HEK293 (cell line): ENCODE data around the gene GRIP1.

Experiments used
- CTCF ChIA-PET: fragments of 350-600 bp; formaldehyde crosslinking; extraction: SDS; loops from one replicate; lab custom pipeline; 2021; ENCODE audit warnings: antibody characterized with exemption; lab: Yijun Ruan, JAX
- POLR2A ChIA-PET: fragments of 300-600 bp; formaldehyde crosslinking; extraction: SDS; loops from one replicate; lab custom pipeline; 2020; ENCODE audit warnings: antibody characterized with exemption, inconsistent platforms; lab: Yijun Ruan, JAX
- H3K27ac ChIP-seq: fragments of 200-500 bp; sonication (Bioruptor generic); 2 replicates; pipeline ENCODE4 v1.5.1; 2014; ENCODE audit warnings: low read depth, low read length, control low read depth, inconsistent platforms; ENCODE audit errors: extremely low read depth
- H3K36me3 ChIP-seq, 2 experiments: fragments of 200-500 bp in 1 of 2; sonication (Bioruptor generic) in 1 of 2; 1 replicate in 1 of 2; 2 replicates in 1 of 2; pipeline ENCODE4 v1.5.1; 2014 to 2017; ENCODE audit warnings: inconsistent platforms in 2 of 2, low read length in 2 of 2; ENCODE audit not compliant: control insufficient read depth in 2 of 2, insufficient read depth in 1 of 2
- H3K4me1 ChIP-seq: fragments of 200-500 bp; sonication (Bioruptor generic); 2 replicates; pipeline ENCODE4 v1.5.1; 2014; ENCODE audit warnings: mild to moderate bottlenecking, low read length, inconsistent platforms; ENCODE audit not compliant: control insufficient read depth, insufficient read depth
- H3K4me3 ChIP-seq: 2 replicates; pipeline ENCODE4 v1.5.1; 2011; ENCODE audit warnings: low read depth, mild to moderate bottlenecking, control low read depth, low read length, moderate library complexity
- H3K9me3 ChIP-seq: fragments of 200-500 bp; sonication (Bioruptor generic); 2 replicates; pipeline ENCODE4 v1.5.1; 2014; ENCODE audit warnings: low read depth, low read length, inconsistent platforms; ENCODE audit not compliant: control insufficient read depth, insufficient read depth
- GFI1B ChIP-seq: fragments of 450-650 bp; formaldehyde crosslinking; IDR thresholded peaks from 2 replicates; pipeline ENCODE4 v1.5.1; 2016; ENCODE audit warnings: missing biosample characterization, missing genetic modification characterization
- IKZF3 ChIP-seq: fragments of 450-650 bp; IDR thresholded peaks from 2 replicates; pipeline ENCODE4 v1.5.0; 2018; ENCODE audit warnings: missing biosample characterization, mild to moderate bottlenecking, missing genetic modification characterization, moderate library complexity
- KLF16 ChIP-seq: fragments of 450-650 bp; formaldehyde crosslinking; IDR thresholded peaks from 2 replicates; pipeline ENCODE4 v1.5.1; 2017; ENCODE audit warnings: missing biosample characterization, missing genetic modification characterization
- MZF1 ChIP-seq: fragments of 450-650 bp; formaldehyde crosslinking; IDR thresholded peaks from 2 replicates; pipeline ENCODE4 v1.5.1; 2017; ENCODE audit warnings: missing biosample characterization, missing genetic modification characterization, borderline replicate concordance
- OVOL3 ChIP-seq: fragments of 450-650 bp; formaldehyde crosslinking; IDR thresholded peaks from 2 replicates; pipeline ENCODE4 v1.5.1; 2016; ENCODE audit warnings: missing biosample characterization, missing genetic modification characterization
- REPIN1 ChIP-seq: fragments of 450-650 bp; formaldehyde crosslinking; IDR thresholded peaks from 2 replicates; pipeline ENCODE4 v1.5.1; 2017; ENCODE audit warnings: missing biosample characterization, missing genetic modification characterization, low read depth
- SCRT2 ChIP-seq: fragments of 450-650 bp; formaldehyde crosslinking; IDR thresholded peaks from 2 replicates; pipeline ENCODE4 v1.5.1; 2016; ENCODE audit warnings: missing biosample characterization, missing genetic modification characterization
- SP7 ChIP-seq: fragments of 450-650 bp; formaldehyde crosslinking; IDR thresholded peaks from 2 replicates; pipeline ENCODE4 v1.5.1; 2016; ENCODE audit warnings: missing biosample characterization, missing genetic modification characterization
- ZBTB21 ChIP-seq: fragments of 450-650 bp; formaldehyde crosslinking; IDR thresholded peaks from 2 replicates; pipeline ENCODE4 v1.5.1; 2017; ENCODE audit warnings: missing biosample characterization, missing genetic modification characterization
- ZEB2 ChIP-seq: fragments of 450-650 bp; formaldehyde crosslinking; IDR thresholded peaks from 2 replicates; pipeline ENCODE4 v1.5.1; 2016; ENCODE audit warnings: missing biosample characterization, missing genetic modification characterization
- ZFP37 ChIP-seq: fragments of 450-650 bp; formaldehyde crosslinking; IDR thresholded peaks from 2 replicates; pipeline ENCODE4 v1.5.1; 2016; ENCODE audit warnings: missing biosample characterization, missing genetic modification characterization
- ZNF112 ChIP-seq: fragments of 450-650 bp; formaldehyde crosslinking; IDR thresholded peaks from 2 replicates; pipeline ENCODE4 v1.5.0; 2017; ENCODE audit warnings: missing biosample characterization, missing genetic modification characterization
- ZNF146 ChIP-seq: fragments of 450-650 bp; formaldehyde crosslinking; IDR thresholded peaks from 2 replicates; pipeline ENCODE4 v1.5.1; 2016; ENCODE audit warnings: missing biosample characterization, missing genetic modification characterization
- ZNF175 ChIP-seq: fragments of 450-650 bp; formaldehyde crosslinking; IDR thresholded peaks from 2 replicates; pipeline ENCODE4 v1.5.1; 2016; ENCODE audit warnings: missing biosample characterization, missing genetic modification characterization
- ZNF214 ChIP-seq: fragments of 450-650 bp; formaldehyde crosslinking; IDR thresholded peaks from 2 replicates; pipeline ENCODE4 v1.5.1; 2017; ENCODE audit warnings: missing biosample characterization, mild to moderate bottlenecking, missing genetic modification characterization, borderline replicate concordance
- ZNF391 ChIP-seq: fragments of 450-650 bp; formaldehyde crosslinking; IDR thresholded peaks from 2 replicates; pipeline ENCODE4 v1.5.1; 2016; ENCODE audit warnings: low read depth, missing biosample characterization, missing genetic modification characterization, borderline replicate concordance
- ZNF394 ChIP-seq: fragments of 450-650 bp; formaldehyde crosslinking; IDR thresholded peaks from 2 replicates; pipeline ENCODE4 v1.5.1; 2016; ENCODE audit warnings: missing biosample characterization, missing genetic modification characterization, mild to moderate bottlenecking, moderate library complexity, borderline replicate concordance
- ZNF530 ChIP-seq: fragments of 450-650 bp; formaldehyde crosslinking; IDR thresholded peaks from 2 replicates; pipeline ENCODE4 v1.5.1; 2016; ENCODE audit warnings: low read depth, missing biosample characterization, missing genetic modification characterization
- ZNF555 ChIP-seq: fragments of 450-650 bp; formaldehyde crosslinking; conservative IDR thresholded peaks from 2 replicates; pipeline ENCODE4 v1.5.1; 2017; ENCODE audit warnings: missing biosample characterization, mild to moderate bottlenecking, missing genetic modification characterization, inconsistent platforms
- ZNF561 ChIP-seq: fragments of 450-650 bp; IDR thresholded peaks from 2 replicates; pipeline ENCODE4 v1.5.1; 2018; ENCODE audit warnings: missing biosample characterization, missing genetic modification characterization, borderline replicate concordance
- ZNF626 ChIP-seq: fragments of 450-650 bp; sonication (Bioruptor Pico); formaldehyde crosslinking; IDR thresholded peaks from 2 replicates; pipeline ENCODE4 v1.5.1; 2018; ENCODE audit warnings: missing biosample characterization, missing genetic modification characterization, inconsistent platforms
- ZNF692 ChIP-seq: fragments of 450-650 bp; formaldehyde crosslinking; IDR thresholded peaks from 2 replicates; pipeline ENCODE4 v1.5.1; 2016; ENCODE audit warnings: missing biosample characterization, missing genetic modification characterization
- ZNF701 ChIP-seq: fragments of 450-650 bp; formaldehyde crosslinking; IDR thresholded peaks from 2 replicates; pipeline ENCODE4 v1.5.1; 2016; ENCODE audit warnings: missing biosample characterization, missing genetic modification characterization
- ZNF776 ChIP-seq: fragments of 450-650 bp; formaldehyde crosslinking; IDR thresholded peaks from 2 replicates; pipeline ENCODE4 v1.5.0; 2017; ENCODE audit warnings: missing biosample characterization, missing genetic modification characterization, borderline replicate concordance
- ZNF777 ChIP-seq: fragments of 450-650 bp; formaldehyde crosslinking; IDR thresholded peaks from 2 replicates; pipeline ENCODE4 v1.5.1; 2017; ENCODE audit warnings: missing biosample characterization, missing genetic modification characterization, borderline replicate concordance
- ZNF792 ChIP-seq: fragments of 450-650 bp; formaldehyde crosslinking; IDR thresholded peaks from 2 replicates; pipeline ENCODE4 v1.5.1; 2016; ENCODE audit warnings: missing biosample characterization, missing genetic modification characterization
- ZSCAN30 ChIP-seq: fragments of 450-650 bp; IDR thresholded peaks from 2 replicates; pipeline ENCODE4 v1.5.1; 2018; ENCODE audit warnings: missing biosample characterization, mild to moderate bottlenecking, missing genetic modification characterization, moderate library complexity
- TF ChIP-seq, protein P1 (sequence below): fragments of 450-650 bp; formaldehyde crosslinking; IDR thresholded peaks from 2 replicates; pipeline ENCODE4 v1.5.1; 2016; ENCODE audit warnings: missing biosample characterization, missing genetic modification characterization
- TF ChIP-seq, protein P2 (sequence below): fragments of 450-650 bp; formaldehyde crosslinking; IDR thresholded peaks from 2 replicates; pipeline ENCODE4 v1.5.1; 2016; ENCODE audit warnings: missing biosample characterization, missing genetic modification characterization
- TF ChIP-seq, protein P3 (sequence below): fragments of 450-650 bp; formaldehyde crosslinking; IDR thresholded peaks from 2 replicates; pipeline ENCODE4 v1.5.1; 2017; ENCODE audit warnings: missing biosample characterization, missing genetic modification characterization
- TF ChIP-seq, protein P4 (sequence below): fragments of 450-650 bp; formaldehyde crosslinking; IDR thresholded peaks from 2 replicates; pipeline ENCODE4 v1.5.1; 2017; ENCODE audit warnings: missing biosample characterization, missing genetic modification characterization

GRIP1 gene

GRCh38 chr12:66301944-66302826, 376.7 kb downstream of the GRIP1 start, which contains the start of gene HELB (continued):
- no peak; the same call in 1 of the 2 replicates for TF ChIP-seq ZNF391 (tag by site-specific recombination)
- no peak for TF ChIP-seq ZNF112 (tag by site-specific recombination)
- TF ChIP-seq IKZF3 (tag by site-specific recombination), result peak; percentile 78
- TF ChIP-seq, protein P1, sequence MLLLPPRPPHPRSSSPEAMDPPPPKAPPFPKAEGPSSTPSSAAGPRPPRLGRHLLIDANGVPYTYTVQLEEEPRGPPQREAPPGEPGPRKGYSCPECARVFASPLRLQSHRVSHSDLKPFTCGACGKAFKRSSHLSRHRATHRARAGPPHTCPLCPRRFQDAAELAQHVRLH (tag by site-specific recombination), result peak; percentile 57; the same call in 1 of the 2 replicates
- no peak for TF ChIP-seq ZNF214
- TF ChIP-seq, protein P2, sequence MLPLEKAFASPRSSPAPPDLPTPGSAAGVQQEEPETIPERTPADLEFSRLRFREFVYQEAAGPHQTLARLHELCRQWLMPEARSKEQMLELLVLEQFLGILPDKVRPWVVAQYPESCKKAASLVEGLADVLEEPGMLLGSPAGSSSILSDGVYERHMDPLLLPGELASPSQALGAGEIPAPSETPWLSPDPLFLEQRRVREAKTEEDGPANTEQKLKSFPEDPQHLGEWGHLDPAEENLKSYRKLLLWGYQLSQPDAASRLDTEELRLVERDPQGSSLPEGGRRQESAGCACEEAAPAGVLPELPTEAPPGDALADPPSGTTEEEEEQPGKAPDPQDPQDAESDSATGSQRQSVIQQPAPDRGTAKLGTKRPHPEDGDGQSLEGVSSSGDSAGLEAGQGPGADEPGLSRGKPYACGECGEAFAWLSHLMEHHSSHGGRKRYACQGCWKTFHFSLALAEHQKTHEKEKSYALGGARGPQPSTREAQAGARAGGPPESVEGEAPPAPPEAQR, result no peak
- TF ChIP-seq, protein P3, sequence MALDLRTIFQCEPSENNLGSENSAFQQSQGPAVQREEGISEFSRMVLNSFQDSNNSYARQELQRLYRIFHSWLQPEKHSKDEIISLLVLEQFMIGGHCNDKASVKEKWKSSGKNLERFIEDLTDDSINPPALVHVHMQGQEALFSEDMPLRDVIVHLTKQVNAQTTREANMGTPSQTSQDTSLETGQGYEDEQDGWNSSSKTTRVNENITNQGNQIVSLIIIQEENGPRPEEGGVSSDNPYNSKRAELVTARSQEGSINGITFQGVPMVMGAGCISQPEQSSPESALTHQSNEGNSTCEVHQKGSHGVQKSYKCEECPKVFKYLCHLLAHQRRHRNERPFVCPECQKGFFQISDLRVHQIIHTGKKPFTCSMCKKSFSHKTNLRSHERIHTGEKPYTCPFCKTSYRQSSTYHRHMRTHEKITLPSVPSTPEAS (tag by site-specific recombination), result 0 out of 2 replicates have a peak, but pooled peaks have one; percentile 11
- peak; percentile 52; the same call in 1 of the 2 replicates for TF ChIP-seq KLF16 (tag by site-specific recombination)
- TF ChIP-seq ZBTB21 (tag by site-specific recombination), result no peak
- TF ChIP-seq ZNF777 (tag by site-specific recombination), result peak; percentile 94; the same call in 1 of the 2 replicates
- TF ChIP-seq ZNF692 (tag by site-specific recombination), result peak; percentile 52; the same call in 1 of the 2 replicates
- TF ChIP-seq ZNF626 (tag by site-specific recombination), result no peak
- TF ChIP-seq OVOL3 (tag by site-specific recombination), result no peak
- peak; percentile 79; the same call in 1 of the 2 replicates for TF ChIP-seq ZEB2
- TF ChIP-seq ZSCAN30 (tag by site-specific recombination), result peak; percentile 59; the same call in 1 of the 2 replicates
- TF ChIP-seq ZNF394 (tag by site-specific recombination), result peak; percentile 49; the same call in 1 of the 2 replicates
- TF ChIP-seq ZFP37 (tag by site-specific recombination), result peak; percentile 88
- TF ChIP-seq ZNF555 (tag by site-specific recombination), result no peak
- TF ChIP-seq SP7 (tag by site-specific recombination), result peak; percentile 57; the same call in 1 of the 2 replicates
- peak; percentile 47; the same call in 1 of the 2 replicates for TF ChIP-seq MZF1 (tag by site-specific recombination)

DNA sequence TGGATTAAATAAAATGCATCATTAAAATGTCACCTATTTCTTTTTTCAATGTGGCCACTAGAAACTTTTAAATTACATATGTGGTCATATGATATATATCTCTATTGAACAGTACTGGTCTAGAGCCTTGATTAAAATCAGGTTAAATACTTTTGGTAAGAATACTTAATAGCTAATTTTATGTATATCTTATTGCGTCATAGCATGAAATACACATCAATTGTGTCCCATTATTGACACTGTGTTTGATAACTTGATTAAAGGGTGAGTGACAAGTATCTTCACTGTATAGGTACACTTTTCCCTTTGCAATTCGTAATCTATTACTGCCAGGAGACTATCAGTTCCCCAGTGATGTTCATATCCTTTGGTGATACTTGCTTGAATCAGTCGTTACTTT, 381.0 kb downstream of the GRIP1 start:
- ChIA-PET CTCF (no interaction called here), POLR2A (no interaction called here)
- no peak overlapping the region for H3K27ac ChIP-seq
- TF ChIP-seq MZF1 (tag by site-specific recombination), result no peak
- no peak for TF ChIP-seq ZNF555 (tag by site-specific recombination)
- TF ChIP-seq ZNF701, result no peak
- TF ChIP-seq REPIN1, result no peak
- TF ChIP-seq GFI1B (tag by site-specific recombination), result no peak
- TF ChIP-seq ZNF175 (tag by site-specific recombination), result no peak
- TF ChIP-seq ZNF146 (tag by site-specific recombination), result no peak
- TF ChIP-seq SCRT2 (tag by site-specific recombination), result no peak
- no peak for TF ChIP-seq ZNF561 (tag by site-specific recombination)
- TF ChIP-seq ZNF792 (tag by site-specific recombination), result no peak
- no peak for TF ChIP-seq ZNF776
- TF ChIP-seq ZNF777 (tag by site-specific recombination), result no peak
- TF ChIP-seq ZNF530 (tag by site-specific recombination), result no peak
- TF ChIP-seq, protein P4, sequence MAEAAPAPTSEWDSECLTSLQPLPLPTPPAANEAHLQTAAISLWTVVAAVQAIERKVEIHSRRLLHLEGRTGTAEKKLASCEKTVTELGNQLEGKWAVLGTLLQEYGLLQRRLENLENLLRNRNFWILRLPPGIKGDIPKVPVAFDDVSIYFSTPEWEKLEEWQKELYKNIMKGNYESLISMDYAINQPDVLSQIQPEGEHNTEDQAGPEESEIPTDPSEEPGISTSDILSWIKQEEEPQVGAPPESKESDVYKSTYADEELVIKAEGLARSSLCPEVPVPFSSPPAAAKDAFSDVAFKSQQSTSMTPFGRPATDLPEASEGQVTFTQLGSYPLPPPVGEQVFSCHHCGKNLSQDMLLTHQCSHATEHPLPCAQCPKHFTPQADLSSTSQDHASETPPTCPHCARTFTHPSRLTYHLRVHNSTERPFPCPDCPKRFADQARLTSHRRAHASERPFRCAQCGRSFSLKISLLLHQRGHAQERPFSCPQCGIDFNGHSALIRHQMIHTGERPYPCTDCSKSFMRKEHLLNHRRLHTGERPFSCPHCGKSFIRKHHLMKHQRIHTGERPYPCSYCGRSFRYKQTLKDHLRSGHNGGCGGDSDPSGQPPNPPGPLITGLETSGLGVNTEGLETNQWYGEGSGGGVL (tag by site-specific recombination), result no peak

More for the DNA sequence above, 381.0 kb downstream of the GRIP1 start:
- no peaks in the 10 kb centered on the region for H3K9me3 ChIP-seq
- H3K4me3 ChIP-seq, result no peak overlapping the region
- no peaks in the 10 kb centered on the region for H3K36me3 ChIP-seq
- H3K4me1 ChIP-seq, result no peaks in the 10 kb centered on the region
